GM12864 (cell line): ENCODE data around the gene FBP2.

Experiments
- DNase-seq: peaks from one replicate; pipeline ENCODE4 v3.0.0-alpha.2; 2011; ENCODE audit warnings: low read depth
- H3K4me3 ChIP-seq: 2 replicates; pipeline ENCODE4 v1.5.1; 2011; ENCODE audit warnings: mild to moderate bottlenecking, low read depth, low read length, control low read depth
- CTCF ChIP-seq: IDR thresholded peaks from 2 replicates; pipeline ENCODE4 v1.5.1; 2011; ENCODE audit warnings: low read depth, mild to moderate bottlenecking, moderate library complexity, low read length, control low read depth, inconsistent platforms; ENCODE audit errors: missing control alignments

FBP2 gene

GRCh38 chr9:94511134-94511954, 82.3 kb downstream of the FBP2 start:
- TF ChIP-seq CTCF: no peak

More at GRCh38 chr9:94511134-94511954, 82.3 kb downstream of the FBP2 start:
- DNase-seq: no peak
- no peak overlapping the region for H3K4me3 ChIP-seq
